ENCODE data around the gene COX6A2.
"Not testable (repeated sequence)": the region's sequence is repeated elsewhere in the genome, so short reads cannot be mapped to it uniquely, and the experiment has no call there.

The COX6A2 gene

DNA sequence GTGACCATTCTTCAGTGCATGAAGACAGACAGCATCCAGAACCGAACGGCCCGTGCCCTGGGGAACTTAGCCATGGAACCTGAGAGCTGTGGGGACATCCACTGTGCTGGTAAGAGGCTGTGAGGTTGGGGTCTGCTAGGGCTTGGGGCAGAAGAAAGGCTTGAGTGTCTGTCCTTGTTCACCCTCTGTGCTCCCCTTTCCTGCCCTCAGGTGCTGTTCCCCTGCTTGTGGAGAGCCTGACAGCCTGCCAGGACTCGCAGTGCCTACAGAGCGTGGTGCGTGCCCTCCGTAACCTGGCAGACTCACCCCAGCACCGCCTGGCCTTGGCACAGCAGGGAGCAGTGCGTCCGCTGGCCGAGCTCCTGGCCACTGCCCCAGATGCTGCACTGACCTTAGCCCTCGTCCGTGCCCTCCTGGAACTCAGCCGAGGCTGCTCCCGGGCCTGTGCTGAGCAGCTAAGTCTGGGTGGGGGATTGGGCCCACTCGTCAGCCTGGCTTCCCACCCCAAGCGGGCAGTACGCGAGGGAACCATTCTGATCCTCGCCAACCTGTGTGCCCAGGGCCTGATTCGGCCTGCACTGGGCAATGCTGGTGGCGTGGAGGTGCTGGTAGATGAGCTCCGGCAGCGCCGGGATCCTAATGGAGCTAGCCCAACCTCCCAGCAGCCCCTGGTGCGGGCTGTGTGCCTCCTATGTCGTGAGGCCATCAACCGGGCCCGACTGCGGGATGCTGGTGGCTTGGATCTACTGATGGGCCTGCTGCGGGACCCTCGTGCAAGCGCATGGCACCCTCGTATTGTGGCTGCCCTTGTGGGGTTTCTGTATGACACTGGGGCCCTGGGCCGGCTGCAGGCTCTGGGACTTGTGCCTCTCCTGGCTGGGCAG lies 34.0 kb upstream of the COX6A2 start:
- DNase-seq, result no peak

DNA sequence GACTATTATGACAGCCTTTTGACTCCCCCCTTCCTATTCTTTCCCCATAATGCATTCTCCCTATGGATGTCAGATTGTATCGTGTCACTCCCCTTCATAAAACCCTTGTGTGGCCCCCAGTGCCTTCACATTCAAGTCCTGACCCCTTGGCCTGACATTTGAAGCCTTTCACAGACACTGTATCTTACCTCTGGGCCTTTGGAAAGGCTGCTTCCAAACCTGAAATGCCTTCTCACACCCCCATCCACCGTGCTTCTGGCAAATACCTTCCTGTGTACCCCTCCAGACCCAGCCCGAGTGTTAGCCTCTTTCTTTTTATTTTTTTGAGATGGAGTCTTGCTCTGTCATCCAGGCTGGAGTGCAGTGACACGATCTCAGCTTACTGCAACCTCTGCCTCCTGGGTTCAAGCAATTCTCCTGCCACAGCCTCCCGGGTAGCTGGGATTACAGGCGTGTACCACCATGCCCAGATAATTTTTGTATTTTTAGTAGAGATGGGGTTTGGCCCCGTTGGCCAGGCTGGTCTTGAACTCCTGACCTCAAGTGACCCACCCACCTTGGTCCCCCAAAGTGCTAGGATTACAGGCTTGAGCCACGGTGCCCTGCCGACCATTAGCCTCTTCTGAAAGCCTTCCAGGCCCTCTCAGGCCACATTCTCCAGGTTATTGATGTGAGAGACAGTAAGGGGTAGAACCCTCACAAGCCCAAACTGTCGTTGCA lies 33.2 kb upstream of the COX6A2 start:
- no peak for DNase-seq

DNA sequence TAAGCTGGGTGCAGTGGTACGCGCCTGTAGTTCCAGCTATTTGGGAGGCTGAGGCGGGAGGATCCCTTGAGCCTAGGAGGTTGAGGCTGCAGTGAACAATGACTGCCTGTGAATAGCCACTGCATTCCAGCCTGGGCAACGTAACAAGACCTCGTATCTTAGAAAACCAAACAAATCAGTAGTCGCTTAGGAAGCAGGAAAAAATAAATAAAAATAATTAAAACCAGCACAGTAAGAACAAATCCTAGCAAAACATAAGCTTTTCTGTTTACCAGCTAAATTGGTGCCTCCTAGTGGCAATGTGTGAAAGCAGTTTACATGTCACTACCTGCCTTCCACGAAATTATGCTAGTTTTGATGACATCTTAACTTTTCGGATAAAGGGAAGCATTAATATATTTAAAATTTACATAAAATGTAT lies 32.4 kb upstream of the COX6A2 start:
- no peak for DNase-seq

DNA sequence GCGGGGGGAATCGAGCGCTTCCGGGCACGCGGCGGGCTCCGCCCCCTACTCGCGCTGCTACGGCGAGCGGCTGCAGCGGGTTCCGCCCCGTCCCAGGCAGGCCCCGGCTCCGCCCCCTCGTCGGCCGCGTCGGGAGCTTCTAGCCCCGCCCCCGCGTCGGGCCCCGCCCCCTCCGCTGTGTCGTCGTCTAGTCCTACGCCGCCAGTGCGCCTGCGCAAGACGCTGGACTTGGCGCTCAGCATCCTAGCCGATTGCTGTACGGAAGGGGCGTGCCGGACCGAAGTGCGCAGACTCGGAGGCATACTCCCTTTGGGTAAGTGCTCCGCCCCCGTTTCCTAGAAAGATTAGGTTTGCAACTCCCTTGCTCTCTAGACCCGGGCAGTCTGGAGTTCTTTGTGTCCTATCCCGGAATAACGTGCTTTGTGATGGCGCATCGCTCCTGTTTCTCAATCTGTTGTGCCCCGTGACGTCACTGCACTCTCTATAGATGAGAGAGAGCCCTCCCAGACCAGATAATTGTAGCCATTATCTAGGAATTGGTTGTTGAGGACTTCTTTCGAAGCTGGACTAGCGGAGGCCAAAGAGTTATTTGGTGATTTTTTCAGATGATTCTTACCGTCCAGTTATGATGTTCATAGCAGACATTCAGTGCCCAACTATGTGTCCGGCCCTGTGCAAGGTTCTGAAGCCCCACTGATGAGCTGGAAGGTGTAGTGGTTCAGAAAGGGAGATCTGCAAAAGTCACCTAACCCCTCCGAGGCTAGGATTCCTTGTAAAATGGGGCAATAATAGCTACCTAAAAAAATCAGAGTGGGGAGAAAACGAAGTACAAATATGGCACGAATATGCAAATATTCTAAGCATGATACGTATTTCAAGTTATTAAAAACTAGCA lies 31.8 kb upstream of the COX6A2 start:
- DNase-seq, result peak; percentile 89 to 93

DNA sequence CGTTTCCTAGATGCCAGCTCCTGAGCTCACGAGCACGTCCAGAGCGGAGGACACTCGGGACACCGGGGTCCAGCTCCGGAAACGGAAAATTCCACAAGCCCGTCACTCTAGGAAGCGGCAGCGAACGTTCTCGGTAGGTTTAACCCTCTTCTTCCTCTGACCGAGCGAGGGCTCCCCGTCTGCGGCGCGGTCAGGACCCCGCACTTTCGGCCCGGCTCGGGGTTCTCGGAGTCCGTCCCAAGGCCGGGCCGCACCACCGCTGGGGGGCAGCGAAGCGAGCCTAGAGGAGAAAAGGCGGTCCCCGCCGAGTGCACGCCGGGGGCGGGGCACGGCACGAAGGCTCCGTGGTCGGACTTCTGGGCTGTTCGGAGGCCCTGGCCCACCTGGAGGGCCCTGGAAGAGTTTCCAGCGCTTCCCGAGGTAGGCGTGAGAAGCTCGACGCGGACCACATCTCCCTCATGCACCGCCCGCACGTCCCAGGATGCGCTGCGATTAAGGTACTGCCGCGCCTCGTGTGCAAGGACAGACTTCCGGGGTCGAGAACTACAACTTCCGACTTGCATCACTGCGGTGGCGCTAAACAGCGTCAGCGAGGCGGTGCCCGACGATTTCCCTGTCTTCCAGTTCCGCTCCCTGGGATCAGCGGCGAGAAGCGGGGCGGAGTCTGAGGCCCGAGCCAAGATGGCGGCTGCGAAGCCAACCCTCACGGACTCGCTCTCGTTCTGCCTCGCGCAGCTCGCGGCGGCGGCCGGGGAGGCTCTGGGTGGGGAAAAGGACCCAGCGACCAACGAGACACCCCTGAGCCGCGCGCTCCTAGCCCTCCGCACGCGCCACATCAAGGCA lies 30.9 kb upstream of the COX6A2 start, which contains the start of gene ARMC5:
Gene ARMC5, plus strand, starts transcription at position 658 of the 843 bp plus-strand sequence. Its CDS starts 24 bp downstream, at position 682.
- peak; percentile 79 to 94 for DNase-seq

DNA sequence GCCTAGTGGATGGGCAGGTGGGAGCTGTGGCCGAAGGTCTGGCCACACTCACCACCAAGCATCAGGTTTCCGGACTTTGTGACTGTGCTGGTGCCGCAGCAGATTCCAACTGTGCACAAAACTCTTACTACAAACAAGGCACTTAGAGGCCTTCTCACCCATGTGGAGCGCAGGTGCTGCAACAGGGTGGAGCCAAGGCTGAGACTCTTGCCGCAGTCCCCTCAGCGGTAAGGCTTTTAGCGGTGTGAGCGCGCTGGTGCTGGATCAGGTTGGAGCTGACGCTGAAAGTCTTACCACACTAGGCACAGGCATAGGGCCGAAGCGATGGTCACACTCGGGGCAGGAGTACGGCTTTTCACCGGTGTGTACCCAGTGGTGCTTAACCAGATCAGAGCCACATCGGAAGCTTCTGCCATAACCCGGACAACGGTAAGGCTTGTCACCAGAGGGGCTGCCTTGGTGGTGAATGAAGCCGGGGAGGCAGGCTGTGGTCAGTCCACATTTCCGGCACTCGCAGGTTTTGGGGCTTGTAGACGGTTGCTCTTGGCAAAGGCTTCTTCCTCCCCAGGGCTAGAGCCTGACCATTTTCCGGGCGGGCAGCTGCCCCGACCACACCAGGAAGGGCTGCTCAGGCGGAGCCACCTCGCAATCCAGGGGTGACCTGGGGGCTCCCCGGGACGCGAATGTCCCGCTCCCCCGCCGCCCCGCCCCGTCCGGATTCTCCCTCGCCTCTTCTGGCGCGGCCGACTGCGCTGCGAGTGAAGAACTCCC lies 30.1 kb upstream of the COX6A2 start:
- DNase-seq, result no peak

DNA sequence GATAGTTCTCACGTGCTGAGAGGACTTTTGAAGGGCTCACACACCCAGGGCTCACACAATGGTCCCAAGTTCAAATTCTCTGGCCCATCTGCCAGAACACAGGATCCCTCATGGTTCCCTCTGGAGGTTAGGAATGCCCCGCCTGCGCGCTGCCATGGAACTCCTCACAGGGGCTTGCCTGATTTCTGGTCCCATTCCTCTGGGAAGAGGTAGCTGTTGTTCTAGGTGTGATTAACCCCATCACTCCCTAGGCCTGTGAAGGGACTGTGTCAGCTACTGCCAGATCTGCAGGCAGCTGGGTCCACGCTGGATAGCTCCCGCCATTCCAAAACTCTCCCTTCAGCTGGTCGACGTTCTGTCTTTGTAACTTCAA lies 28.8 kb upstream of the COX6A2 start:
- no peak for DNase-seq

DNA sequence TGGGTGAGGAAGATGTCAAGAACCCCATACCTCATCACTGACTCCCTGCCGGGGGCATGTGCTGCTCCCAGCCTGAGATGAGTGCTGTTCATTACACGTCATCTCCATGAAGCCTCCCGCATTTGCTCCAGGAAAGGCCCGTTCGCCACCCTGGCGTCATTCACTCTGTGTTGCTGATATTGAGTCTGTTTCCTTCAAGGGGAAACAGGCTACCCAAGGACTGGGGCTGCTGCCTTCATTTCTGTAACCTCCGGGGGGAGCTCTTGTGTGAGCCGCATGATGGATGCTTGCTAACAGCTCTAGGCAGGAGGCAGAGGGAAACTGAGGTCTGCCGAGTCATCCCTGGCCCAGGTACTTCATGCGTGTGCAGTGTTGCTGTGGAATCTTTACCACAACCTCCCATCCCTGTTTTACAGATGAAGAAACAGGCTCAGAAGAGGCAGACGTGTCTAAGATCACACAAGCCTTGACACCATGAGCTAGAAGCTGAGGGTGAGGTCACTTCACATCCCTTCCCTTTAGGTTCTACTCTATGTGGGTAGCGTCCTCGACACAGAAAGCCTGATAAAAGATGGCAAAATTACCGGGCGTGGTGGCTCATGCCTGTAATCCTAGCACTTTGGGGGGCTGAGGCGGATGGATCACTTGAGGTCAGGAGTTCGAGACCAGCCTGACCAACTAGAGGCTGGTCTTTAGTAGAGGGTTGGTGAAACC lies 27.6 kb upstream of the COX6A2 start:
- no peak for DNase-seq

DNA sequence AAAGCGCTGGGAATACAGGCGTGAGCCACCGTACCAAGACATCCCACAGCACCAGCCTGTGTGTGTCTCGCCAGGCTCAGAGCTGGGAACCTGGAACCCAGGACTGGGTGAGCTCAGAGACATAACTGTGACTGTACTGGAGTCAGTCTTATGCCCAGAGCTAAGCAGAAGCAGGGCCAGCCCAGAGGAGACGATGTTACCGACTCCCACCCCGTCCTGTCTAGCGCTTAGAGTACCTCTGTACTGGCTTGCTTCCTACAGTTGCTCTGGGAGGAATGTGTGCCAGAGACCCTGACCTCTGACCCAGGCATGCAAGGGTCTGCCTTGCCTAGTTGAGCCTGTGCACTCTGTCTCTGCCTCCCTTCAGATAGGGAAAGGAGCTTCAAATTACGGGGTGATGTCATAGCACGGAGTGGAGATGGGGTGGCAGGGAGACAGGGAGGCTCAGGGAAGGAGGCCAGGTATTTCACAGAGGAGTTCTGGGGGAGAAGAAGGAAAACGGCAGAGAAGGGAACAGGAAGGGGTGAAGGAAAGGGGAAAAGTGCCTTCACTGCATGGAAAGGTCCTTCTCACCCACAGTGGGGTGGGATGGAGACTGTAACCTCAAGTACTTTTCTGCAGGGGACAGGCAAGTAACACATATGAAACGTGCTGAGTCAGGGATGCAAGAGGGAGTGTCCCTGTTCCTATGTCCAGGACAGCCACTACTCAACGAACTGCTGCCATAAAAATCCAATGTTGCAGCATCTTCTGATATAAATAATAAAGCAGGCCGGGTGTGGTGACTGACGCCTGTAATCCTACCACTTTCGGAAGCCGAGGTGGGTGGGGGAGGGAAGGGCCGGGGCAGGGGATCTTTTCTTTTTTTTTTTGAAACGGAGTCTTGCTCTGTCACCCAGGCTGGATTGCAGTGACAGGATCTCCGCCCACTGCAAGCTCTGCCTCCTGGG lies 25.4 kb upstream of the COX6A2 start:
- DNase-seq, result no peak

DNA sequence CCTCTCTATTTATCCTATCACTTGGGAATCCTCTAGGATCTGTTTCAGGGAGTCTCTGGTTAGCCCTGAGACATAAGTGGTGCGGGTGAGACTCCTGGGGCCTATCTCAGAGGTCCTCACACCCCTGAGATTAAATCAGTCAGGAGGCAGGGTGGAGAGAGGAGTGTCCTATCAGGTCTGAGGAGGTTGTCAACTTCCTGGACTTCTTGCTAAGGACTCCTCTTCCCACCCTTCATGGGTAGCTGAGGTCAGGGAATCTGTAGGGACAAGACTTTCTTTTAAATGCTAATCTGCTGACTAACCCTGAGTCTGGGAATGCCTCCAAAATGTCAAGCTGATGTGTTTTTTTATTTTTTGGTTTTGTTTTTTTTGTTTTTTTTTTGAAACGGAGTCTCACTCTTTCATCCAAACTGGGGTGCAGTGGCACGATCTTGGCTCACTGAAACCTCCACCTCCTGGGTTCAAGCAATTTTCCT lies 24.5 kb upstream of the COX6A2 start:
- no peak for DNase-seq

DNA sequence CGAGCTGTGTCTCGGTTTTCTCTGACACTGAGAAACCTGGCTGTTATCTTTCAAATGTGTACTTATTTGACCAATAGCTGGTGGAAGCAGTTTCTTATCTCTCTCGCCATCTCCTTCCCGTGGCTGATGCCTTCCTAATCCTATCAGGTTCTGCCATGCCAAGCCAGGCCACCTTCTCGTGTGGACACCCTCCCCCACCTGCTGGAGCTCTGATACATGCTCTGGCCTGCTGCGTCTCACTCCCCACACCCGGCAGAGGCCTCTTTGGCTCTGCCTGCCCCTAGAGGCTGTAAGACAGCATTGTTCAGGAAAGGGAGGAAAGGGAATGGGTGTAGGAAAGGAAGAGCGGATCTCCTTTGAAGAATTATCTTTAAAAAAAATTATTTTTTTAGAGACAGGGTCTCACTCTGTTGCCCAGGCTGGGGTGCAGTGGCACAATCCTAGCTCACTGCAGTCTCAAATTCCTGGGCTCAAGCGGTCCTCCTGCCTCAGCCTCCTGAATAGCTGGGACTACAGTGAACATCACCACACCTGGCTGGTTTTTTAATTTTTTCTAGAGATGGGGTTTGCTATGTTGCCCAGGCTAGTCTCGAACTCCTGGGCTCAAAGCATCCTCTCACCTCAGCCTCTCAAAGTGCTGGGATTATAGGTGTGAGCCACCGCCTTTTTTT lies 23.7 kb upstream of the COX6A2 start:
- no peak for DNase-seq

DNA sequence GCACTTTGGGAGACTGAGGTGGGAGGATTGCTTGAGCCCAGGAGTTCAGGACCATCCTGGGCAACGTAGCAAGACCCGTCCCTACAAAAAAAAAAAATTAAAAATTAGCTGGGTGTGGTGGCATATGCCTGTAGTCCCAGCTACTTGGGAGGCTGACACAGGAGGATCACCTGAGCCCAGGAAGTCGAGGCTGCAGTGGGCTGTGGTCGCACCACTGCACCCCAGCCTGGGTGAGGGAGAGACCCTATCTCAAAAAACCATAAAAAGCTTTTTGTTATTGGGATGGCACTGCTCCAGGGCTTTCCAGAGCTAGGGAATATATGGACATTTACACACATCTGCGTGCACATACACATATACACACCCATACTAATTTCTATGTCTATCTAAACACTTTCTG lies 23.0 kb upstream of the COX6A2 start:
- DNase-seq, result no peak

DNA sequence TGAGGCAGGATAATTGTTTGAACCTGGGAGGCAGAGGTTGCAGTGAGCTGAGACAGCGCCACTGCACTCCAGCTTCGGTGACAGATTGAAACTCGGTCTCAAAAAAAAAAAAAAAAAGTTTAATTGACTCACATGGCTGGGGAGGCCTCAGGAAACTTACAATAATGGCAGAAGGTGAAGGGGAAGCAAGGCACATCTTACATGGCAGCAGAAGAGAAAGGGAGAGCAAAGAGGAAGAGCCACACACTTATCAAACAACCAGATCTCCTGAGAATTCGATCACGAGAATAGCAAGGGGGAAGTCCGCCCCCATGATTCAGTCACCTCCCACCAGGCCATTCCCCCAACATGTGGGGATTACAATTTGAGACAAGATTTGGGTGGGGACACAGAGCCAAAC lies 17.8 kb upstream of the COX6A2 start:
- not testable (repeated sequence) for DNase-seq

DNA sequence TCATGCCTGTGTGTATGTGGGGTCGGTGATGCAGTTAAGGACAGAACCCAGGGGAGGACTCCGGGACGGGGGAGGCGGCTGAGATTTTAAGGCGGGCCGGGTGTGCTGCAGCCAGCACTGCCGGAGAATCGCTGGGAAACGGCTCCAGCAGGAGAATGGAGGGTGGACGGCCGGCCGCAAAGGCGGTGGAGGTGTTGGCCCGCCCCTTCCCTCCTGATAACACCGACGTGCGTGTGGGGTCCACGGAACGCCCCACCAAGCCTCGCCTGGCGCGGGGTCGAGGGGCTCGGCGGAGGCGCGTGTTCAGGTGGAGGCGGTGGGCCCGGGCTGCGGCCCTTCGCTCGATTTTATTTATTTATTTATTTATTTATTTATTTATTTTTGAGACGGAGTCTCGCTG lies 13.8 kb upstream of the COX6A2 start:
- DNase-seq, result no peak

DNA sequence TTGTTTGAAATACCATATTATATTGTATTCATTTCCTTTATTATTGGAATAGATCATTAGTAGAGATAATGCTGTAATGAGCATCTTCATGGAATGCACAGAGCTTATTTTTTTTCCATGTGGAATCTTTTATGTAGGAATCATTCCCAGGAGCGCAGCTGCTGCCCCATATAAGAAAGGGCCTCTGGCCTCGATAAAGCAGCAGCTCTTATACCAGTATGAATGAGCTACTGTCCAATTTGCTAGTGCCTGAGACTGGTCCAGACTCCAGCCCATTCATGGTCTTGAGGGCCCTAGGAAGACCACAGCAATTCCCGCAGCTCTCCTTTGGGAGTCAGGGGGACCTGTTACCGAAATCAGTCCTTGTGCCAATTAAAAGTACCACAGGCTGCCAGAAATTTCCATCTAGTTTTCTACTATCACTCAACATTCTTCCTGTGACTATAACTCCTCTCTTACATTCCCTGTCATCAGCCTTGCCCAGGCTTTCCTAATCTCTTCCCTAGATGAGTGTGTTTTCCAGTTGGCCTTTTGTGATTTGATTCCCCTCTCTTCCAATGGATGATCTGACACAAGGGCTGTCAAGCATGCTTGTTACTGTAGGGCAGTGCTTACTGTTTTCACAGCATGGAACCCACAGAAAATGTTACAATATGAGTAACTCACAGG lies 12.5 kb upstream of the COX6A2 start:
- no peak for DNase-seq

DNA sequence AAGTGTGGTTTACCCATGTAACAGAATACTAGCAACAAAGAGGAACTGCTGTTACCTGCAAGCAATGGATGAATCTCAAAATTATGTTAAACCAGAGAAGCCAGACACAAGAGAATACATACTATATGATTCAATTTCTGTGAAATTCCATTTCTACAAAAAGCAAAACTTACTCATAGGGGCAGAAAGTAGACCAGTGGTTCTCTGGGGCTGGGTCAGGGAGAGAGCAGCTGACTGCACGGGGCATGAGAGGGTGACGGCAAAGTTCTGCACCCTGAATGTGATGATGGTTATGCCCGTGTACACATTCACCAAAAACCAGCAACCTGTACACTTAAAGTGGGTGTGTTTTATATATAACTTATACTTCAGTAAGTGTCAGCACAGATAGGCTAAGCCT lies 11.4 kb upstream of the COX6A2 start:
- no peak for DNase-seq

DNA sequence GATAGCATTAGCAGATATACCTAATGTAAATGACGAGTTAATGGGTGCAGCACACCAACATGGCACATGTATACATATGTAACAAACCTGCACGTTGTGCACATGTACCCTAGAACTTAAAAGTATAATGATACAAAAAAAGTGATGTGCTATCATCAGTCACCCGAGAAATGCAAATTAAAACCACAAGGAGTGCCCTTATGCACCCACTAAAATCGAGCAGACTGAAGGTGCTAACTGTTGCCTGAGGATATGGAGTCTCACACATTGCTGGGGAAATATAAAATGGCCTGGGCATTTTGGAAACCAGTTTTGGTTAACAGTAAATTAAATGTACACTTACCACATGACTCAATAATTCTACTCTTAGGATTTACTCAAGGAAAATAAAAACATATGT lies 10.9 kb upstream of the COX6A2 start:
- not testable (repeated sequence) for DNase-seq

DNA sequence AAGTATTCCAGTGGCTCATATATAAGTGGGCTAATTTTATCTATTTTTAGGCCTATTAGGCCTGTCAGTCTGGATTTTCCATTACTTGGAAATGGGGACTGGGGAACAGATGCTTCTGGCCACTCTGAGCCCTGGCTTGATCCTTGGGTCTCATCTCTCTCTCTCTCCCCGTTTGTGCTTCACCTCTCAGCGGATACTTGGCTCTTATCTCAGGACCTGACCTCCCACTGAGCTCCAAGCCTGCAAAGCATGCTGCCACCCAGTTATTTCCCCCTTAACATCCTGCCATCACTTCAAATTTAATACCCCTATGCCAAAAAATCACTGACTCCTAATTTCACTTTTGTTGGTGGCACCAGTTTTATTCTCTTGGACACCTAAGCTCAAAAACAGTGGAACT lies 10.3 kb upstream of the COX6A2 start:
- no peak for DNase-seq

Data from cerebellar nuclear complex (tissue), 1 donor.